ENCODE measurements around the gene FOXJ2. TPM values are rescaled to one million over a fixed set of nuclear protein-coding genes. Genes with fewer than 3 reads are reported as not detected.
"Not testable (repeated sequence)": the region's sequence is repeated elsewhere in the genome, so short reads cannot be mapped to it uniquely, and the experiment has no call there.

Gene FOXJ2
- total and polyA plus RNA-seq, 7 donors, result 2.8 to 17.1 (median 12.5) TPM

DNA sequence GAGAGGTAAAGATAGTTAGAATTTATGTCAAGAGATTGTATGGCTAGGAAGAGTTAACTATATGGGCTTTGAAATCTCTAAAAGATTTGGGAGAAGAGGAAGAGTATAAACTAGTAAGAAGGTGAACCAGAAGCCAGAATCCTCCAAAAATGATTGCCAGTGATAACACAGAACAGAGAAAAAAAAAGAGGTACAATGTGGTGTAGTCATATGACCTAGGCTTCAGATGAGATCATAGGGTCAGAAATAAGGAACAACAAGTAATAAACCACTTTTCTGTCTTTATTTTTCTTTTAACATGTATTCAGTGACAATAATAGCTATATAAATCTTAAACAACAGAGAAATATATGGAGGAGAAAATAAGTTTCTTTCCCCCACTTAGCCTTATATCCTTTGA lies 47.6 kb downstream of the FOXJ2 start:
- DNase-seq, result no peak
- intact Hi-C loops (cut with DNase I), result loop anchor here (2.0 to 5.0 kb wide), 3 partner anchors 33 to 163 kb away; partner anchors contain the start of gene FOXJ2
- Histone ChIP-seq H3K27ac (peak overlapping the region in 1 of 4 donors; percentile 93), H3K4me3 (no peak overlapping the region), H3K9me3 (no peaks in the 10 kb centered on the region), H3K4me1 (peaks cover 0 to 32% (median 22%) of the 10 kb centered on the region in 4 donors), H3K27me3 (no peaks in the 10 kb centered on the region), H3K36me3 (no peaks in the 10 kb centered on the region)
- TF ChIP-seq POLR2AphosphoS5 (IDR thresholded peaks at IDR 0.05) (no peak), EP300 (IDR thresholded peaks at IDR 0.05) (no peak), POLR2A (IDR thresholded peaks at IDR 0.05) (no peak)
- TF ChIP-seq, protein P1, sequence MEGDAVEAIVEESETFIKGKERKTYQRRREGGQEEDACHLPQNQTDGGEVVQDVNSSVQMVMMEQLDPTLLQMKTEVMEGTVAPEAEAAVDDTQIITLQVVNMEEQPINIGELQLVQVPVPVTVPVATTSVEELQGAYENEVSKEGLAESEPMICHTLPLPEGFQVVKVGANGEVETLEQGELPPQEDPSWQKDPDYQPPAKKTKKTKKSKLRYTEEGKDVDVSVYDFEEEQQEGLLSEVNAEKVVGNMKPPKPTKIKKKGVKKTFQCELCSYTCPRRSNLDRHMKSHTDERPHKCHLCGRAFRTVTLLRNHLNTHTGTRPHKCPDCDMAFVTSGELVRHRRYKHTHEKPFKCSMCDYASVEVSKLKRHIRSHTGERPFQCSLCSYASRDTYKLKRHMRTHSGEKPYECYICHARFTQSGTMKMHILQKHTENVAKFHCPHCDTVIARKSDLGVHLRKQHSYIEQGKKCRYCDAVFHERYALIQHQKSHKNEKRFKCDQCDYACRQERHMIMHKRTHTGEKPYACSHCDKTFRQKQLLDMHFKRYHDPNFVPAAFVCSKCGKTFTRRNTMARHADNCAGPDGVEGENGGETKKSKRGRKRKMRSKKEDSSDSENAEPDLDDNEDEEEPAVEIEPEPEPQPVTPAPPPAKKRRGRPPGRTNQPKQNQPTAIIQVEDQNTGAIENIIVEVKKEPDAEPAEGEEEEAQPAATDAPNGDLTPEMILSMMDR (IDR thresholded peaks at IDR 0.05), result no peak

DNA sequence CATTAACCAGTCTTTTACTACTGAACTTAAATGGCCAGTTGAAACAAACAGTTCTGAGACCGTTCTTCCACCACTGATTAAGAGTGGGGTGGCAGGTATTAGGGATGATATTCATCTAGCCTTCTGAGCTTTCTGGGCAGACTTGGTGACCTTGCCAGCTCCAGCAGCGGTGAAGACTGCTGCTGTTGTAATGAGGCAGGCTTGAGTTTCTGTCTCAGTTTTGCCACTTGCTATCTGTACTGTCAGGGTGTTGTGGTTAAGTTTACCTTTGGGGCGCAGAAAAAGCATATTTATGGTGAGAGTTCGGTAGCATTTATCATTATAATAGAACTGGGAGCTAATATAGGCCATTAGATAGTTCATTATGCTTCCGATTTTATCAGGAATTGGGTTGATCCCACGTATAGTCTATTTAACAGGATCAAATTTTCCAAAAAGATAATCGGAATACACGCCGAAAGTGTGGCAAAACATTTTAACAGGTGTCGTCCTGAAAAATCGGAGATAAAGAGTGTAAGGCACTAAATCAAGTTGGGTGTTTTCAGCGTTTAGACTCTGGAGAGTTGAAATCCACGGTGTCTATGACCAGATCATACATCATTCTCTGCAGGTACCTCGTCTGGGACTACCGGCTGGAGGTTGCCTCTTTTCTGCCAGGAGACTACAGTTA lies 48.9 kb downstream of the FOXJ2 start:
- Histone ChIP-seq H3K9me3 (no peaks in the 10 kb centered on the region), H3K36me3 (peaks cover 0 to 6% (median 0%) of the 10 kb centered on the region in 4 donors), H3K4me1 (peaks cover 0 to 32% (median 22%) of the 10 kb centered on the region in 4 donors), H3K4me3 (peak overlapping the region; percentile 63 to 89 (median 86)), H3K27ac (peak overlapping the region; percentile 87 to 93 (median 91)), H3K27me3 (no peaks in the 10 kb centered on the region)
- TF ChIP-seq, protein P1 (IDR thresholded peaks at IDR 0.05), result no peak
- TF ChIP-seq POLR2AphosphoS5 (IDR thresholded peaks at IDR 0.05) (no peak), EP300 (IDR thresholded peaks at IDR 0.05) (no peak), POLR2A (IDR thresholded peaks at IDR 0.05) (no peak)
- intact Hi-C loops (cut with DNase I), result loop anchor here (2.0 to 5.0 kb wide), 3 partner anchors 34 to 161 kb away; partner anchors contain the start of gene FOXJ2
- 1 to 2% methylated on average over 15 of the region's 15 CpGs for WGBS, 2 donors
- DNase-seq, result no peak

DNA sequence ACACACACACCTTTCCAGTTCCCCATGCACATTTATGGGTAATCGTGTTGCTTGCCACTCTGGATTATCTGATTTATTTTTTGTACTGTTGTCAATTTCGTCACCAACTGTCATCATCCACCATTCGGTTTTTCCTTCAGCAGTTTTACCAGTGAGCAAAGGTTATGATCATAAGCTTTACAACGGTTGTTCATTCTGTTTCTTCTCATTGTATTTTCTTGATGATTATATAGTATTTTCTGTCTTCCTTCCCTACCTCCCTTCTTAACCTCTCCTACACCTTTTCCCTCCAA lies 50.2 kb downstream of the FOXJ2 start:
- peaks cover 0 to 32% (median 22%) of the 10 kb centered on the region in 4 donors for H3K4me1 ChIP-seq
- WGBS, 2 donors, result 1 to 5% methylated on average over 4 of the region's 4 CpGs
- H3K27me3 ChIP-seq, result no peaks in the 10 kb centered on the region

DNA sequence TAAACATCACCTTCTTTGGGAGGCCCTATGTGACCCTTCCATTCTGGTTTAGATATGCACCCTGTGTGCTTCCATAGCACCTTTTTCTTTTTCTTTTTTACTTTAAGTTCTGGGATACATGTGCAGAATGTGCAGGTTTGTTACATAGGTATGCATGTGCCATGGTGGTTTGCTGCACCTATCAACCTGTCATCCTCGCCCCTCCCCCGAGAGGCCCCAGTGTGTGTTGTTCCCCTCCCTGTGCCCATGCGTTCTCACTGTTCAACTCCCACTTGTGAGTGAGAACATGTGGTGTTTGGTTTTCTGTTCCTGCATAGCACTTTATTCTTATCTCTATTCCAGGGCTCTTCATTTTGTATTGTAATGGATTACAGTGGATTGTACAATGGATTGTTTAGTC lies 51.8 kb downstream of the FOXJ2 start:
- WGBS, 2 donors, result 72 to 78% methylated on average over 3 of the region's 3 CpGs
- not testable (repeated sequence) for H3K9me3 ChIP-seq, H3K36me3 ChIP-seq, H3K27me3 ChIP-seq, H3K4me3 ChIP-seq, DNase-seq, H3K27ac ChIP-seq
- H3K4me1 ChIP-seq, result peaks cover 0 to 32% (median 26%) of the 10 kb centered on the region in 4 donors
- intact Hi-C loops (cut with DNase I), result loop anchor here (5.0 kb wide), 1 partner anchor 37 kb away; no protein-coding TSS in a partner anchor

More for the DNA sequence above, 50.2 kb downstream of the FOXJ2 start:
- TF ChIP-seq, protein P1 (IDR thresholded peaks at IDR 0.05), result no peak
- no peak for TF ChIP-seq POLR2A (IDR thresholded peaks at IDR 0.05)
- no peak for TF ChIP-seq POLR2AphosphoS5 (IDR thresholded peaks at IDR 0.05)
- TF ChIP-seq EP300 (IDR thresholded peaks at IDR 0.05), result no peak
- Histone ChIP-seq H3K27ac (peak overlapping the region; percentile 87 to 93 (median 91)), H3K4me3 (peak overlapping the region; percentile 63 to 89 (median 86)), H3K9me3 (no peaks in the 10 kb centered on the region), H3K36me3 (peaks cover 0 to 7% (median 0%) of the 10 kb centered on the region in 4 donors)
- intact Hi-C loops (cut with DNase I), result loop anchor here (5.0 kb wide), 1 partner anchor 35 kb away; no protein-coding TSS in a partner anchor
- DNase-seq, result no peak

DNA sequence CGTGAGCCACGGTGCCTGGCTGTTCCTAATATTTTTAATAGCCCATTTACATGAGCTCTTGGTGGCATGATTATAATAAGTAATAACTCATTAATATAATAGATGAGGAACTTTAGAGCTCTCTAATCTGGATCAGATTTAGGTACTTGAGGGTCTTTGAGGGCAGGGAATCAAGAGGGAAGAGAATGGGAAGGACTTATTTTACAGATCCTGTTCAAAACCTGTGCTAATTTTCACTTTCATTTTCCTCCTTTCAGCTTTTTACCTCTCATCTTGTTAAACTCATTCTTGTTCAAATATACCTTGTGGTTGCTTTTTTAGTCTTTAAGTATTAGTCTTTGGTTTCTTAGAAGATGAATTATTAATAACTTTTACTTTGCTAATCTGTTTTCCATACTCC lies 55.1 kb downstream of the FOXJ2 start:
- Histone ChIP-seq H3K4me1 (peaks cover 0 to 21% (median 16%) of the 10 kb centered on the region in 4 donors), H3K27ac (no peak overlapping the region), H3K27me3 (no peaks in the 10 kb centered on the region), H3K4me3 (no peak overlapping the region), H3K36me3 (peaks cover 19 to 39% (median 26%) of the 10 kb centered on the region in 4 donors), H3K9me3 (no peaks in the 10 kb centered on the region)
- intact Hi-C loops (cut with DNase I), result no loop called here
- DNase-seq, result no peak
- TF ChIP-seq EP300 (IDR thresholded peaks at IDR 0.05) (no peak), POLR2A (IDR thresholded peaks at IDR 0.05) (no peak), POLR2AphosphoS5 (IDR thresholded peaks at IDR 0.05) (no peak)
- TF ChIP-seq, protein P1 (IDR thresholded peaks at IDR 0.05), result no peak
- 80 to 86% methylated on average over 2 of the region's 2 CpGs for WGBS, 2 donors

Data from sigmoid colon (tissue), 7 donors.